Gastroesophageal sphincter (tissue), 4 donors: ENCODE measurements around the gene DNAJC22. TPM values are rescaled to one million over a fixed set of nuclear protein-coding genes. Genes with fewer than 3 reads are reported as not detected.

Experiments used
- ATAC-seq: fragments of 150-250 bp; one replicate; pipeline ENCODE4 v1.9.1; 2016; ENCODE audit warnings: mild to moderate bottlenecking, moderate library complexity
- H3K27ac ChIP-seq, 4 donors: fragments of 200-600 bp; sonication (generic) in 3 of 4; 1 replicate in 3 of 4; 2 replicates in 1 of 4; pipeline ENCODE4 v1.5.1; 2016 to 2019
- H3K27me3 ChIP-seq: fragments of 200-600 bp; sonication (generic); one replicate; pipeline ENCODE4 v1.5.1; 2019
- H3K36me3 ChIP-seq, 2 donors: fragments of 200-600 bp; sonication (generic); one replicate each; pipeline ENCODE4 v1.5.1; 2019; ENCODE audit warnings: control low read depth in 1 of 2
- H3K4me1 ChIP-seq, 3 donors: fragments of 200-600 bp; sonication (generic); 1 replicate in 2 of 3; 2 replicates in 1 of 3; pipeline ENCODE4 v1.5.1; 2016 to 2019; ENCODE audit warnings: control low read depth in 2 of 3
- H3K4me3 ChIP-seq, 2 donors: fragments of 200-600 bp; sonication (generic); one replicate each; pipeline ENCODE4 v1.5.1; 2019; ENCODE audit warnings: mild to moderate bottlenecking in 1 of 2, moderate library complexity in 1 of 2
- H3K9me3 ChIP-seq, 3 donors: fragments of 200-600 bp; sonication (generic); one replicate each; pipeline ENCODE4 v1.5.1; 2017 to 2019; ENCODE audit warnings: control low read depth in 2 of 3
- EP300 ChIP-seq: sonication (generic); formaldehyde crosslinking; IDR thresholded peaks from one replicate; pipeline ENCODE4 v1.6.1; 2017; ENCODE audit warnings: antibody characterized with exemption, mild to moderate bottlenecking
- POLR2A ChIP-seq, 2 donors: fragments of 450-650 bp; IDR thresholded peaks; one replicate each; pipeline ENCODE4 v1.6.1; 2017; ENCODE audit warnings: antibody characterized with exemption in 2 of 2, mild to moderate bottlenecking in 2 of 2, moderate library complexity in 1 of 2
- POLR2AphosphoS5 ChIP-seq: sonication (generic); formaldehyde crosslinking; IDR thresholded peaks from one replicate; pipeline ENCODE4 v1.6.1; 2017; ENCODE audit warnings: antibody characterized with exemption
- WGBS, 2 donors: methylation state at CpG; one replicate each; pipeline ENCODE4 v1.1.5; 2018; ENCODE audit warnings: low coverage in 1 of 2; 5-methylcytosine and 5-hydroxymethylcytosine counted together
- total RNA-seq, 4 donors: library from RNA; depleted of rRNA; stranded (reverse); fragments of >200 nt; gene quantifications; one replicate each; pipeline ENCODE4 v1.1.0, GENCODE V29; 2016
- TF ChIP-seq, protein P1 (sequence below), 4 experiments: fragments of 200-600 bp in 2 of 4; fragments of 450-650 bp in 2 of 4; sonication (generic) in 1 of 4; IDR thresholded peaks; one replicate each; pipeline ENCODE4 v1.5.1; 2017 to 2019; ENCODE audit warnings: antibody characterized with exemption in 4 of 4, mild to moderate bottlenecking in 2 of 4, moderate library complexity in 2 of 4

DNAJC22 gene
- total RNA-seq, result under 1 TPM in 2 of 4 donors, not detected in 2; 0.08 to 0.40 TPM

DNA sequence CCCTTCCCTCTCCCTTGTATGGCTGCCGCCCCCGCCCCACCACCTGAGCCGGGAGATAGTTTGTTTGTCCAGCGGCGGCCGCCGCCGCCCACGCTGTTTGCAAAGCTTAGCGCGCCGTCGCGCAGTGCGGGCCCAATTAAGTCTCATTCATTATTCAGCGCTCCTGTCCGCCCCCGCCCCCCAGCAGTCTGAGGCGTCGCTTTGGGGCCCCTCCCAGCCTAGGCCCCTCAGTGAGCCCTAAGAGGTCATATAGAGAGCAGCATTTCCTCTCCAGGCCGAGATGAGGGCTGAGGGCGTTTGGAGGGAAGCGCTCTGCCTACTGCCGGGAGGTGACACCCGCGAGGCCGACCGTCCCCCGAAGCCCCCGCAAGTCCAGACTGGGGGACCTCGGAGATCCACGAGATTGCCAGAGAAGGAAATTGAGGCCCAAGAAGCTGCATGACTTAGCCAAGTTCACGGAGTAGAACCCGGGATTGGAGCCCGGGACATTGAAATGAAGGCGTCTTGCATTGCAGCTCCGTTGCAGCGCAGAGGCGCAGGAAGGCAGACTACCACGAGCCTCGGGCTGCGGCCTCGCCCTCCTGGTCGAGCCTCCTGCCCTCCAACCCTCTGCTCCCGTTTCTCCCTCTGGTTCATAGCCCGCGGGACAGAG lies at the start of gene DNAJC22:
DNAJC22 (plus strand) TSS at position 230 of the 652 bp plus-strand sequence. CDS start 1,985 bp downstream, outside the sequence.
- Histone ChIP-seq H3K27ac (no peak within 1 kb of the TSS), H3K27me3 (peaks cover 99% of the 10 kb centered on the region), H3K4me3 (peak within 1 kb of the TSS in 1 of 2 donors; percentile 52), H3K36me3 (no peaks in the 10 kb centered on the region), H3K4me1 (peaks cover 15 to 55% (median 48%) of the 10 kb centered on the region in 3 donors), H3K9me3 (no peaks in the 10 kb centered on the region)
- ATAC-seq, result no peak
- WGBS, 2 donors, result 25% methylated on average over 7 of the region's 47 CpGs; no CpG with 5 or more reads in 1 of the 2 donors
- TF ChIP-seq POLR2A (IDR thresholded peaks at IDR 0.05), result no peak
- TF ChIP-seq EP300, result no peak
- TF ChIP-seq POLR2AphosphoS5, result no peak
- TF ChIP-seq, protein P1, sequence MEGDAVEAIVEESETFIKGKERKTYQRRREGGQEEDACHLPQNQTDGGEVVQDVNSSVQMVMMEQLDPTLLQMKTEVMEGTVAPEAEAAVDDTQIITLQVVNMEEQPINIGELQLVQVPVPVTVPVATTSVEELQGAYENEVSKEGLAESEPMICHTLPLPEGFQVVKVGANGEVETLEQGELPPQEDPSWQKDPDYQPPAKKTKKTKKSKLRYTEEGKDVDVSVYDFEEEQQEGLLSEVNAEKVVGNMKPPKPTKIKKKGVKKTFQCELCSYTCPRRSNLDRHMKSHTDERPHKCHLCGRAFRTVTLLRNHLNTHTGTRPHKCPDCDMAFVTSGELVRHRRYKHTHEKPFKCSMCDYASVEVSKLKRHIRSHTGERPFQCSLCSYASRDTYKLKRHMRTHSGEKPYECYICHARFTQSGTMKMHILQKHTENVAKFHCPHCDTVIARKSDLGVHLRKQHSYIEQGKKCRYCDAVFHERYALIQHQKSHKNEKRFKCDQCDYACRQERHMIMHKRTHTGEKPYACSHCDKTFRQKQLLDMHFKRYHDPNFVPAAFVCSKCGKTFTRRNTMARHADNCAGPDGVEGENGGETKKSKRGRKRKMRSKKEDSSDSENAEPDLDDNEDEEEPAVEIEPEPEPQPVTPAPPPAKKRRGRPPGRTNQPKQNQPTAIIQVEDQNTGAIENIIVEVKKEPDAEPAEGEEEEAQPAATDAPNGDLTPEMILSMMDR (IDR thresholded peaks at IDR 0.05), result no peak

DNA sequence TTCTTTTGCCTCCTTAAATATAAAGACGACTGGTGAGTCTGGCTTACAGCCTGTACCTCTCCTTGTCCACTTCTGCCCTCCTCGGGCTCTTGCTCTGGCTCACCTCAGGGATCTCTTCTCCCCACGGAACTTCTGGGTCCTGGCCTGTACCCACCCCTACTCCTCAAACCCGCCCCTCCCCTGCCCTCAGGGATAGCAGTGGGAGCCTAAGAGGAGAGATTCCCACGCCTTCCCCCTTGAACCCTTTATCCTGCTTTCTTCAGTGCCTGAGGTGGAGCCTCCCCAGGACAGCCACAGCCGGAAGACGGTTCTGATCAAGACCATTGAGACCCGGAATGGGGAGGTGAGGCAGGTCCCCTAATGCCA lies 49.0 kb upstream of the DNAJC22 start:
- WGBS, 2 donors, result 4 to 10% methylated on average over 3 of the region's 8 CpGs
- peak overlapping the region in 1 of 2 donors; percentile 23 for H3K4me3 ChIP-seq
- TF ChIP-seq EP300, result no peak
- TF ChIP-seq POLR2A (IDR thresholded peaks at IDR 0.05), result no peak
- TF ChIP-seq, protein P1 (IDR thresholded peaks at IDR 0.05), result no peak
- TF ChIP-seq POLR2AphosphoS5, result no peak
- no peak for ATAC-seq
- H3K27ac ChIP-seq, result no peak overlapping the region
- H3K9me3 ChIP-seq, result no peaks in the 10 kb centered on the region
- peaks cover 85% of the 10 kb centered on the region for H3K27me3 ChIP-seq
- H3K36me3 ChIP-seq, result no peaks in the 10 kb centered on the region
- H3K4me1 ChIP-seq, result peaks cover 0 to 44% (median 23%) of the 10 kb centered on the region in 3 donors

DNA sequence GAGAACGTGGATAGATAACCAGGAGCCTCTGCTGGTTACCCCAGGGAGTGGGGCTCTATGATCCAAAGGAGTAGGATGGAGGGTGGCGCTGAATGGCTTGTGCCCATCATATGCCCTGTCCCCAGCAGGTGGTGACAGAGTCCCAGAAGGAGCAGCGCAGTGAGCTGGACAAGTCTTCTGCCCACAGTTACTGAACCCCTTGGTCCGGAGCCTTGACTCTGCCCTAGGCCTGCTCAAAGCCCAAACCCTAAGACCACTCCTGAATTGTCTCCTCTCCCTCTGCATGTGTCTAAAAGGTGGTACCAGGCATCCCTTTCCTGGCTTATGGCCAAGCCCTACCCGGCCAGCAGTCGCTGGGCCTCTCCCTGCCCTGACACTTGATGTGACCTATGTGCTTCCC lies 48.5 kb upstream of the DNAJC22 start:
- TF ChIP-seq POLR2AphosphoS5 (no peak), POLR2A (IDR thresholded peaks at IDR 0.05) (no peak), EP300 (no peak)
- TF ChIP-seq, protein P1 (IDR thresholded peaks at IDR 0.05), result no peak
- Histone ChIP-seq H3K27me3 (peaks cover 90% of the 10 kb centered on the region), H3K4me3 (no peak overlapping the region), H3K27ac (no peak overlapping the region), H3K36me3 (no peaks in the 10 kb centered on the region), H3K4me1 (peaks cover 0 to 40% (median 18%) of the 10 kb centered on the region in 3 donors), H3K9me3 (no peaks in the 10 kb centered on the region)
- WGBS, 2 donors, result 14 to 38% methylated on average over 2 of the region's 6 CpGs
- no peak for ATAC-seq

DNA sequence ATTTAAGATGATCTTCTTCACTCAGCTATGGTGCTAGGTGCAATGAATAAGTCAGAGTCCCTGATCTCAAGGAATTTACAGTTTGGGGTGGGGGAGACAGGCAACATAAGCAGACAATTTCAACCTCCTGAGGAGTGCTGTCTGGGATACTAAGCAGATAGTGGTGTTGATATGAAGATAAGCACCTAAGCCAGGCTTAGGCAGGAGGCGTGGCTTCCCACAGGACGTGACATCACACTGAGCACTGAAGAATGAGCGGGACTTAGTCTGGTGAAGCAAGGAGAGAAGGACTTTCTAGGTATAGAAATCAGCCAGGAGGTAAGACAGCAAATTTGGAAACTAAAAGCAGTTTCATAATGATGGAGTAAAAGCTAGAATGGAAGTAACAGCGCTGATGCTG lies 44.9 kb upstream of the DNAJC22 start:
- no peaks in the 10 kb centered on the region for H3K36me3 ChIP-seq
- H3K4me1 ChIP-seq, result peaks cover 0 to 16% (median 9%) of the 10 kb centered on the region in 3 donors
- no peak for TF ChIP-seq POLR2AphosphoS5
- no peak for TF ChIP-seq EP300
- peaks cover 86% of the 10 kb centered on the region for H3K27me3 ChIP-seq
- H3K27ac ChIP-seq, result no peak overlapping the region
- no peaks in the 10 kb centered on the region for H3K9me3 ChIP-seq
- no peak for ATAC-seq
- H3K4me3 ChIP-seq, result no peak overlapping the region
- WGBS, 2 donors, result 56 to 69% methylated on average over 4 of the region's 4 CpGs

DNA sequence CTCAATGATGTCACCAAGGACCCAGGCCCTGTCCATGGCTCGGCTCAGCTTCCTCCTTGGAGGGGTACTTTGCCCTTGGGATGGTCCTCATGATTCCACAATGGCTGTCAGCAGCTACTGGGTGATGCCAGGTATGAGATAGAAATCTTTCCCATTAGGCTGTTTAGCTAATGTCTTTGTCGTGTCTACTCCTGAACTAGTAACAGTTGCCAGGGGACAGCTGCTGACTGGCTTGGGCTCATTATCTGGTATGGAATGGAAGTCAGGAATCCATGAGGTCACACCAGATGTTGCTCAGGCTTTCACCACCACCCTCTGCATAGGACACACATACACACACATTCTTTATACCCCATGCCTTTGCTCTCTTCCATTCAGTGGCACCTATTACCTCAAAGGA lies 42.5 kb upstream of the DNAJC22 start:
- H3K27ac ChIP-seq, result no peak overlapping the region
- H3K4me3 ChIP-seq, result no peak overlapping the region
- ATAC-seq, result no peak
- H3K36me3 ChIP-seq, result no peaks in the 10 kb centered on the region
- no peaks in the 10 kb centered on the region for H3K4me1 ChIP-seq
- H3K27me3 ChIP-seq, result peaks cover 77% of the 10 kb centered on the region
- TF ChIP-seq EP300 (no peak), POLR2A (IDR thresholded peaks at IDR 0.05) (no peak), POLR2AphosphoS5 (no peak)
- TF ChIP-seq, protein P1 (IDR thresholded peaks at IDR 0.05), result no peak
- WGBS, 2 donors, result 57% methylated on average over 1 of the region's 2 CpGs; no CpG with 5 or more reads in 1 of the 2 donors
- no peaks in the 10 kb centered on the region for H3K9me3 ChIP-seq
